Ovary (tissue), 9 donors: ENCODE results near the gene ABCC11. TPM values are rescaled to one million over a fixed set of nuclear protein-coding genes. Genes with fewer than 3 reads are reported as not detected.

Experiments
- DNase-seq, 5 donors: peaks; one replicate each; pipeline ENCODE4 v3.0.0-alpha.2; 2019 to 2020
- H3K27ac ChIP-seq, 2 donors: fragments of 200-600 bp; one replicate each; pipeline versions ENCODE4 v1.5.1 to v1.8.0; 2019 to 2022
- H3K27me3 ChIP-seq: fragments of 200-600 bp; one replicate; pipeline ENCODE4 v1.8.0; 2022
- H3K36me3 ChIP-seq: fragments of 200-600 bp; sonication (generic); one replicate; pipeline ENCODE4 v1.5.1; 2019
- H3K4me1 ChIP-seq: one replicate; pipeline ENCODE4 v1.8.1; 2013; ENCODE audit warnings: mild to moderate bottlenecking, moderate library complexity; ENCODE audit not compliant: insufficient read depth
- H3K4me3 ChIP-seq: fragments of 200-600 bp; sonication (generic); one replicate; pipeline ENCODE4 v1.5.1; 2017
- H3K9me3 ChIP-seq, 2 donors: fragments of 200-600 bp in 1 of 2; sonication (generic) in 1 of 2; one replicate each; pipeline versions ENCODE4 v1.5.1 to v1.8.1; 2013 to 2019; ENCODE audit warnings: mild to moderate bottlenecking in 1 of 2, moderate library complexity in 1 of 2
- EP300 ChIP-seq: sonication (generic); formaldehyde crosslinking; IDR thresholded peaks from one replicate; pipeline ENCODE4 v1.6.1; 2017; ENCODE audit warnings: antibody characterized with exemption
- POLR2A ChIP-seq: fragments of 450-650 bp; IDR thresholded peaks from one replicate; pipeline ENCODE4 v1.6.1; 2017; ENCODE audit warnings: antibody characterized with exemption, mild to moderate bottlenecking, moderate library complexity
- WGBS, 3 donors: extraction: QIAGEN DNeasy Blood & Tissue Kit in 1 of 3; methylation state at CpG; one replicate each; pipeline versions ENCODE4 v1.1.5 to v1.1.7; 2013 to 2017; 5-methylcytosine and 5-hydroxymethylcytosine counted together
- intact Hi-C, 4 donors: fragments of 100-400 bp; cut with DNase I; formaldehyde crosslinking; loops; one replicate each; pipeline versions ENCODE4 v1.11.0 to v1.15.1; 2022 to 2023
- polyA plus RNA-seq, 2 donors: library from polyadenylated mRNA; stranded (reverse); fragments of 200-250 nt in 1 of 2; fragments of 350-450 nt in 1 of 2; fragmentation: Illumina TruSeq in 1 of 2; extraction: RNeasy Lipid Tissue Mini Kit (QIAGEN cat#74804) in 1 of 2; gene quantifications; one replicate each; pipeline ENCODE4 v1.2.3, GENCODE V29; 2013 to 2014
- total RNA-seq, 7 donors: library from RNA; depleted of rRNA in 2 of 7; stranded (reverse); fragments of >200 nt in 2 of 7; fragmentation: NEBNext Ultra II Directional in 3 of 7; extraction: Animal tissue kit (Norgen Biotek cat#: 25700) in 3 of 7; gene quantifications; one replicate each; pipeline versions ENCODE4 v1.1.0 to v1.2.4, GENCODE V29; 2016 to 2023
- TF ChIP-seq, protein P1 (sequence below), 3 donors: fragments of 450-650 bp in 2 of 3; fragments of 200-600 bp in 1 of 3; IDR thresholded peaks; one replicate each; pipeline versions ENCODE4 v1.5.1 to v1.8.0; 2016 to 2022; ENCODE audit warnings: antibody characterized with exemption in 3 of 3, mild to moderate bottlenecking in 1 of 3
- donor health status: DM: no; HTN: no; CAD: no; lungs with moderate emphysema.
- donor health status: DM: no; HTN: no; CAD: no.
- donor health status: Bipolar disorder and iron deficiency.
- donor health status: DM: yes; HTN: yes; CAD: no.
- donor health status: DM: no; HTN: no; CAD: no.
- donor health status: DM: yes; HTN: yes; CAD: no.

The ABCC11 gene
- total and polyA plus RNA-seq, 9 donors, result 0.07 to 5.2 (median 0.22) TPM; not detected in 3

DNA sequence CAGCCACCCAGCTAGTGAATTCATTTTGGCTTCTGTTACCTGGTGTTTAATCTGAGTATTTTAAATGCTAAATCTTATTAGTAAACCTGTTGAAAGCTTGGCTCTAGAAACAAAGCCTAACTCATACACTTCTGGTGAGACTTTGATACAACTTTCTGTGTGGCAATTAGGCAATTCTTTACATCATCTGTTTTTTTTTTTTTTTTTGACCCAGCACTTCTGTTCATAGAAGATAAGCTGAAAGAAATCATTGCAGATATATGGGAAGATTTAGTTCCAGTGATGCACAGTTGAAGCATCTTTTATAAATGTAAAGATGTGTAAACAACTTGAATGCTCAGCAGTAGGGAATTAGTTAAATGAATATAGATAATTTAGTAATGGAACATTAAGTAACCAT is 21.7 kb upstream of the ABCC11 start:
- no peaks in the 10 kb centered on the region for H3K36me3 ChIP-seq
- H3K27me3 ChIP-seq, result no peaks in the 10 kb centered on the region
- H3K27ac ChIP-seq, result no peak overlapping the region
- no peak overlapping the region for H3K4me3 ChIP-seq
- intact Hi-C loops, result no loop called here
- DNase-seq, result no peak
- no peaks in the 10 kb centered on the region for H3K9me3 ChIP-seq
- no peak for TF ChIP-seq EP300
- TF ChIP-seq POLR2A, result no peak
- TF ChIP-seq, protein P1, sequence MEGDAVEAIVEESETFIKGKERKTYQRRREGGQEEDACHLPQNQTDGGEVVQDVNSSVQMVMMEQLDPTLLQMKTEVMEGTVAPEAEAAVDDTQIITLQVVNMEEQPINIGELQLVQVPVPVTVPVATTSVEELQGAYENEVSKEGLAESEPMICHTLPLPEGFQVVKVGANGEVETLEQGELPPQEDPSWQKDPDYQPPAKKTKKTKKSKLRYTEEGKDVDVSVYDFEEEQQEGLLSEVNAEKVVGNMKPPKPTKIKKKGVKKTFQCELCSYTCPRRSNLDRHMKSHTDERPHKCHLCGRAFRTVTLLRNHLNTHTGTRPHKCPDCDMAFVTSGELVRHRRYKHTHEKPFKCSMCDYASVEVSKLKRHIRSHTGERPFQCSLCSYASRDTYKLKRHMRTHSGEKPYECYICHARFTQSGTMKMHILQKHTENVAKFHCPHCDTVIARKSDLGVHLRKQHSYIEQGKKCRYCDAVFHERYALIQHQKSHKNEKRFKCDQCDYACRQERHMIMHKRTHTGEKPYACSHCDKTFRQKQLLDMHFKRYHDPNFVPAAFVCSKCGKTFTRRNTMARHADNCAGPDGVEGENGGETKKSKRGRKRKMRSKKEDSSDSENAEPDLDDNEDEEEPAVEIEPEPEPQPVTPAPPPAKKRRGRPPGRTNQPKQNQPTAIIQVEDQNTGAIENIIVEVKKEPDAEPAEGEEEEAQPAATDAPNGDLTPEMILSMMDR (IDR thresholded peaks at IDR 0.05), result no peak
- H3K4me1 ChIP-seq, result no peaks in the 10 kb centered on the region

- Histone ChIP-seq H3K36me3 (no peaks in the 10 kb centered on the region), H3K4me1 (no peaks in the 10 kb centered on the region), H3K9me3 (no peaks in the 10 kb centered on the region), H3K27me3 (no peaks in the 10 kb centered on the region), H3K4me3 (no peak overlapping the region), H3K27ac (no peak overlapping the region)
- no peak for DNase-seq
- TF ChIP-seq, protein P1 (IDR thresholded peaks at IDR 0.05), result no peak
- TF ChIP-seq EP300, result no peak
- no peak for TF ChIP-seq POLR2A
- intact Hi-C loops, result no loop called here
- 93 to 95% (median 94%) methylated on average over 2 of the region's 2 CpGs for WGBS, 3 donors
Observed at GRCh38 chr16:48262631-48263030, 15.3 kb upstream of the ABCC11 start.

- no peak for DNase-seq
- Histone ChIP-seq H3K27me3 (no peaks in the 10 kb centered on the region), H3K9me3 (no peaks in the 10 kb centered on the region), H3K4me1 (no peaks in the 10 kb centered on the region), H3K4me3 (no peak overlapping the region), H3K27ac (no peak overlapping the region), H3K36me3 (no peaks in the 10 kb centered on the region)
- TF ChIP-seq, protein P1 (IDR thresholded peaks at IDR 0.05), result no peak
- TF ChIP-seq EP300 (no peak), POLR2A (no peak)
- intact Hi-C loops, result no loop called here
- 94 to 97% (median 95%) methylated on average over 1 of the region's 1 CpG for WGBS, 3 donors
Observed at GRCh38 chr16:48261569-48261968, 14.2 kb upstream of the ABCC11 start.

DNA sequence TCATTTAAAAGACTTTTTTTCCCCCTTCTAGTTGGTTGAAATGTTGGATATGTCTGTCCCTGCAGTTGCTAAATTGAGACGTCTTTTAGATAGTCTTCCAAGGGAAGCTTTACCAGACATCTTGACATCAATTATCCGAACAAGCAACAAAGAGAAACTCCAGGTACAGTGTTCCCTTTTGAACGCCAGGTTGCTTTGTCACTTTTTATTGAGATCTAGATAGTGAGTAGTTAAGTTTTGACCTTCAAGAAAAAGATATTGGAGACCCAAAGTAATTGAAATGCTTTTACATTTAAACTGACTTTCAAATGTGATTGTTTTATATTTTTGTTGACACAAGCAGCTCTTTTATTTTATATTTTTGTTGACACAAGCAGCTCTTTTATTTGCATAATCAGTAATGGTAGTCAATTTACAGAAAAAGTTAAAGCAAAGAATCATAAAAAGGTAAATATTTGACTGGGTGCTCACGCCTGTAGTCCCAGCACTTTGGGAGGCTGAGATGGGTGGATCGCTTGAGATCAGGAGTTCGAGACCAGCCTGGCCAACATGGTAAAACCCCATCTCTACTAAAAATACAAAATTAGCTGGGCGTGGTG is 9.3 kb upstream of the ABCC11 start:
- intact Hi-C loops, result no loop called here
- DNase-seq, result no peak
- Histone ChIP-seq H3K9me3 (no peaks in the 10 kb centered on the region), H3K36me3 (no peaks in the 10 kb centered on the region), H3K4me3 (no peak overlapping the region), H3K27me3 (no peaks in the 10 kb centered on the region), H3K4me1 (no peaks in the 10 kb centered on the region), H3K27ac (no peak overlapping the region)
- WGBS, 3 donors, result 91 to 94% (median 92%) methylated on average over 7 of the region's 7 CpGs
- TF ChIP-seq POLR2A (no peak), EP300 (no peak)
- TF ChIP-seq, protein P1 (IDR thresholded peaks at IDR 0.05), result no peak
